GM19328 (cell line): ENCODE data around the gene FTHL17.
A peak's percentile ranks its signal among the peaks of the same experiment; 100 is the strongest.

Experiments
- ATAC-seq: cut with Tn5 transposase; IDR thresholded peaks from one replicate; pipeline ENCODE4 v1.9.1; 2021; ENCODE audit warnings: mild to moderate bottlenecking, moderate library complexity; ENCODE audit not compliant: unreplicated experiment

FTHL17 gene

GRCh38 chrX:31039327-31039711, 32.5 kb downstream of the FTHL17 start:
- no peak for ATAC-seq

- ATAC-seq, result peak; percentile 69
Observed at GRCh38 chrX:31038575-31039326, 33.1 kb downstream of the FTHL17 start.

GRCh38 chrX:31036895-31037294, 34.9 kb downstream of the FTHL17 start:
- peak; percentile 69 for ATAC-seq

- ATAC-seq, result no peak
Observed at GRCh38 chrX:31027351-31027750, 44.5 kb downstream of the FTHL17 start.

- ATAC-seq, result no peak
Observed at GRCh38 chrX:31024866-31025265, 47.0 kb downstream of the FTHL17 start.

GRCh38 chrX:31021537-31021936, 50.3 kb downstream of the FTHL17 start:
- ATAC-seq, result no peak
